ENCODE data around the gene METTL9. TPM values are rescaled to one million over a fixed set of nuclear protein-coding genes. Genes with fewer than 3 reads are reported as not detected.

METTL9 gene
- total and polyA plus RNA-seq, 2 experiments from 2014 or later = 112 to 229 TPM

- Histone ChIP-seq H3K9me3 (ENCODE audit: low read depth) (no peaks in the 10 kb centered on the region), H3K9me2 (replicated peaks; ENCODE audit: insufficient read depth) (no peaks in the 10 kb centered on the region), H3K79me2 (peaks cover 37% of the 10 kb centered on the region), H3K27me3 (no peaks in the 10 kb centered on the region), H3K4me3 (peak overlapping the region; percentile 69), H4K20me1 (ENCODE audit: insufficient read depth, poor library complexity, severe bottlenecking) (peaks cover 30% of the 10 kb centered on the region), H3K4me2 (peak overlapping the region; percentile 93), H3K27ac (peak overlapping the region; percentile 94), H3K4me1 (ENCODE audit: insufficient read depth) (peaks cover 19% of the 10 kb centered on the region), H2AFZ (peak overlapping the region; percentile 93), H3K36me3 (replicated peaks; ENCODE audit: insufficient read depth, low read depth) (no peaks in the 10 kb centered on the region)
- TF ChIP-seq EZH2 (IDR thresholded peaks at IDR 0.05; ENCODE audit: borderline replicate concordance) = no peak
- no peak for TF ChIP-seq CTCF (IDR thresholded peaks at IDR 0.05; ENCODE audit: poor library complexity)
- TF ChIP-seq EZH2phosphoT487 (IDR thresholded peaks at IDR 0.05; ENCODE audit: low read depth, severe bottlenecking, unreplicated experiment) = no peak
- DNase-seq (ENCODE audit: low spot score) = peak; percentile 30
- WGBS (ENCODE audit: low lambda C conversion rate, missing lambda C conversion rate) = 6% methylated on average over 13 of the region's 13 CpGs
Measured at GRCh38 chr16:21598701-21599121, 666 bp upstream of the METTL9 start.

GRCh38 chr16:21600031-21600773, 825 bp downstream of the METTL9 start:
- peak overlapping the region; percentile 98 for H3K27ac ChIP-seq
- WGBS (ENCODE audit: low lambda C conversion rate, missing lambda C conversion rate) = 1% methylated on average over 45 of the region's 52 CpGs
- H2AFZ ChIP-seq = peak overlapping the region; percentile 77
- H3K9me3 ChIP-seq (ENCODE audit: low read depth) = no peaks in the 10 kb centered on the region
- DNase-seq (ENCODE audit: low spot score) = peak; percentile 44
- no peaks in the 10 kb centered on the region for H3K27me3 ChIP-seq
- no peaks in the 10 kb centered on the region for H3K9me2 ChIP-seq (replicated peaks; ENCODE audit: insufficient read depth)
- peaks cover 52% of the 10 kb centered on the region for H3K79me2 ChIP-seq
- H3K4me3 ChIP-seq = peak overlapping the region; percentile 90
- H3K4me2 ChIP-seq = peak overlapping the region; percentile 75
- H3K4me1 ChIP-seq (ENCODE audit: insufficient read depth) = peaks cover 28% of the 10 kb centered on the region
- no peaks in the 10 kb centered on the region for H3K36me3 ChIP-seq (replicated peaks; ENCODE audit: insufficient read depth, low read depth)
- H4K20me1 ChIP-seq (ENCODE audit: insufficient read depth, poor library complexity, severe bottlenecking) = peaks cover 43% of the 10 kb centered on the region
- no peak for TF ChIP-seq EZH2 (IDR thresholded peaks at IDR 0.05; ENCODE audit: borderline replicate concordance)
- no peak for TF ChIP-seq EZH2phosphoT487 (IDR thresholded peaks at IDR 0.05; ENCODE audit: low read depth, severe bottlenecking, unreplicated experiment)
- no peak for TF ChIP-seq CTCF (IDR thresholded peaks at IDR 0.05; ENCODE audit: poor library complexity)

- no peaks in the 10 kb centered on the region for H3K27me3 ChIP-seq
- peaks cover 78% of the 10 kb centered on the region for H3K79me2 ChIP-seq
Measured at GRCh38 chr16:21602785-21603184, 3.4 kb downstream of the METTL9 start.

More at GRCh38 chr16:21602785-21603184, 3.4 kb downstream of the METTL9 start:
- H3K4me3 ChIP-seq = no peak overlapping the region
- no peaks in the 10 kb centered on the region for H3K9me2 ChIP-seq (replicated peaks; ENCODE audit: insufficient read depth)
- H3K4me2 ChIP-seq = no peak overlapping the region
- H3K27ac ChIP-seq = no peak overlapping the region
- no peak for TF ChIP-seq CTCF (IDR thresholded peaks at IDR 0.05; ENCODE audit: poor library complexity)
- TF ChIP-seq EZH2phosphoT487 (IDR thresholded peaks at IDR 0.05; ENCODE audit: low read depth, severe bottlenecking, unreplicated experiment) = no peak
- no peak for TF ChIP-seq EZH2 (IDR thresholded peaks at IDR 0.05; ENCODE audit: borderline replicate concordance)
- peaks cover 57% of the 10 kb centered on the region for H4K20me1 ChIP-seq (ENCODE audit: insufficient read depth, poor library complexity, severe bottlenecking)
- no peak overlapping the region for H2AFZ ChIP-seq
- WGBS (ENCODE audit: low lambda C conversion rate, missing lambda C conversion rate) = 97% methylated on average over 3 of the region's 3 CpGs
- peaks cover 28% of the 10 kb centered on the region for H3K4me1 ChIP-seq (ENCODE audit: insufficient read depth)
- no peak for DNase-seq (ENCODE audit: low spot score)
- no peaks in the 10 kb centered on the region for H3K36me3 ChIP-seq (replicated peaks; ENCODE audit: insufficient read depth, low read depth)
- H3K9me3 ChIP-seq (ENCODE audit: low read depth) = peaks cover 3% of the 10 kb centered on the region

Measured in hepatocyte (in vitro differentiated cells).